Measurements from ENCODE around the gene SLCO3A1. TPM values are rescaled to one million over a fixed set of nuclear protein-coding genes. Genes with fewer than 3 reads are reported as not detected.

Gene SLCO3A1
- total RNA-seq, 1 experiment from 2014 or later, result 10.1 TPM

DNA sequence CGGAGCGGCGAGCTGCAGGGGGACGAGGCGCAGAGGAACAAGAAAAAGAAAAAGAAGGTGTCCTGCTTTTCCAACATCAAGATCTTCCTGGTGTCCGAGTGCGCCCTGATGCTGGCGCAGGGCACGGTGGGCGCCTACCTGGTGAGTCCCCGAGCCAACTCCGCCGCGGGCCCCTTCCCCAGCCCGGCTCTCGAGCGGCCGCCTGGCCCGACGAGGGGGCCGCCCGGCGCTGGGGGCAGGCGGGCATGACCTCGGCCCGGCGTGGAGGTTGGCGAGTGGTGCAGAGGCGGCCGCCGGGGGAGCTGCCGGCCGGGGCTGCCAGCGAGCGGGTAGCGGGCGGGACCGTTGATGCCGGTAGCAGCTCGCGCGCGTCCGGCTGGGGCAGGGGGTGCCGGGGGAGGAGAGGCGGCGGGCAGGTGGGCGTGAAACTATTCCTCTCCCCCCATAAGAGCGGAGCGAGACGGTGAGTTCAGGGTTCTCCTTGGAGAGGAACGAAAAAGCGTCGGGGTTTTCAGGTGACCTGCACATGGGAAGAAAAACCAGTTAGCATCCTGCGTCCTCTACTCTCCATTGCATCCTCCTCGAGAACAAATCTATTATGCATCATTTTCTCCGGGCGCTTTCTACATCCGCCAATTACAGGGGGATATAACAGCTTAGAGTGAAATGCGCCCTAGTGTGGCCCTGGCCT is 585 bp downstream of the SLCO3A1 start:
- no peaks in the 10 kb centered on the region for H3K27me3 Mint-ChIP-seq (ENCODE audit: insufficient read depth, unreplicated experiment)
- peak; percentile 29 for DNase-seq (ENCODE audit: unreplicated experiment)

DNA sequence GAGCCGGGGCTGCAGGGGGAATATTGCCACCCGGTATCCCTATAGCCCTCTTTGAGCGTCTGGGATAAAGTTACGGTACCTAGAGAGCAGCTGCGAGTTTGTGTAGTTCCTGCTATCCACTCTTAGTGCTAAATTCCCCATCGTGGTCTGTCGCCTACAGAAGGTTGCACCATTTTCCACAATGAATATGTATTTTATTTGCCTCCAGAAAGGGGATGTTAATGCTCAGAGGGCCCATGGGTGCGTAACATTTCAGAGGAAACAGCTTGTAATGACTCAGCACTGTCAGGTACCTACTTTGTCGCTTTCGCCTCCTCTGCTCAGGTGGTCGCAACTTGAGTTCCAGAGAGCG is 1.1 kb downstream of the SLCO3A1 start:
- POLR2A ChIA-PET, result interaction anchor here (0.6 to 5.4 kb wide), 12 partner anchors 10 to 223 kb away, joined by 3 to 81 read pairs (median 6); no protein-coding TSS in a partner anchor

More for the DNA sequence above, 585 bp downstream of the SLCO3A1 start:
- H3K4me1 Mint-ChIP-seq (ENCODE audit: insufficient read depth, unreplicated experiment), result peaks cover 42% of the 10 kb centered on the region
- H3K27ac Mint-ChIP-seq (ENCODE audit: low read depth, unreplicated experiment), result no peak overlapping the region
- H3K4me3 Mint-ChIP-seq (ENCODE audit: unreplicated experiment), result peak overlapping the region; percentile 75
- TF ChIP-seq, protein P1, sequence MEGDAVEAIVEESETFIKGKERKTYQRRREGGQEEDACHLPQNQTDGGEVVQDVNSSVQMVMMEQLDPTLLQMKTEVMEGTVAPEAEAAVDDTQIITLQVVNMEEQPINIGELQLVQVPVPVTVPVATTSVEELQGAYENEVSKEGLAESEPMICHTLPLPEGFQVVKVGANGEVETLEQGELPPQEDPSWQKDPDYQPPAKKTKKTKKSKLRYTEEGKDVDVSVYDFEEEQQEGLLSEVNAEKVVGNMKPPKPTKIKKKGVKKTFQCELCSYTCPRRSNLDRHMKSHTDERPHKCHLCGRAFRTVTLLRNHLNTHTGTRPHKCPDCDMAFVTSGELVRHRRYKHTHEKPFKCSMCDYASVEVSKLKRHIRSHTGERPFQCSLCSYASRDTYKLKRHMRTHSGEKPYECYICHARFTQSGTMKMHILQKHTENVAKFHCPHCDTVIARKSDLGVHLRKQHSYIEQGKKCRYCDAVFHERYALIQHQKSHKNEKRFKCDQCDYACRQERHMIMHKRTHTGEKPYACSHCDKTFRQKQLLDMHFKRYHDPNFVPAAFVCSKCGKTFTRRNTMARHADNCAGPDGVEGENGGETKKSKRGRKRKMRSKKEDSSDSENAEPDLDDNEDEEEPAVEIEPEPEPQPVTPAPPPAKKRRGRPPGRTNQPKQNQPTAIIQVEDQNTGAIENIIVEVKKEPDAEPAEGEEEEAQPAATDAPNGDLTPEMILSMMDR (IDR thresholded peaks at IDR 0.05; ENCODE audit: unreplicated experiment), result peak; percentile 34
- no TSS peak for BruUV-seq (replicated peaks)
- POLR2A ChIA-PET, result interaction anchor here (0.6 to 5.4 kb wide), 13 partner anchors 9 to 223 kb away, joined by 3 to 81 read pairs (median 5); no protein-coding TSS in a partner anchor
- CTCF ChIA-PET, result interaction anchor here (0.6 to 8.6 kb wide), 34 partner anchors 9 to 848 kb away, joined by 3 to 152 read pairs (median 4); no protein-coding TSS in a partner anchor
- intact Hi-C loops (cut with micrococcal nuclease), result loop anchor here (1.0 to 5.0 kb wide), 4 partner anchors 88 to 223 kb away; no protein-coding TSS in a partner anchor
- no peaks in the 10 kb centered on the region for H3K9me3 Mint-ChIP-seq (ENCODE audit: unreplicated experiment)
- H3K36me3 Mint-ChIP-seq (ENCODE audit: insufficient read depth, unreplicated experiment), result no peaks in the 10 kb centered on the region

DNA sequence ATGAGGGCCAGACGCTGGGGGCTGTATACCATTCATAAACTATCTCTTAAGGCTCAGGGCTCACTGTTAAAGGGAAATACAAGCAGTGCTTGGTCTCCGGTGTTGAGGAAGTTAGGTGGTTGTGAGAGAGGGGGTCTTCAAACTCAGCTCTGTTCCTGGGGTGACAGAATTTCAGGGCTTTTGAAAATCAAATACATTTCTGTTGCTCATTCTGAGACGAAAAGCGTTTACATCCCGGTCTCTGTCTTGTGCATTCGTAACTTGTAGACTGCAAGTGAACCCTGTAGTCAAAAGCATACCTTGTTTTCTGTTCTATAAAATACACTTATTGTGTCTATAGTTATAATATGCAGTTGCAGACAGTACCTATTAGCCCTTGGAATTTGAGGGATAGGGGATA is 1.7 kb downstream of the SLCO3A1 start:
- no peak for DNase-seq (ENCODE audit: unreplicated experiment)
- Mint-ChIP-seq H3K4me1 (ENCODE audit: insufficient read depth, unreplicated experiment) (peaks cover 37% of the 10 kb centered on the region), H3K27ac (ENCODE audit: low read depth, unreplicated experiment) (no peak overlapping the region), H3K4me3 (ENCODE audit: unreplicated experiment) (peak overlapping the region; percentile 75), H3K36me3 (ENCODE audit: insufficient read depth, unreplicated experiment) (no peaks in the 10 kb centered on the region), H3K27me3 (ENCODE audit: insufficient read depth, unreplicated experiment) (no peaks in the 10 kb centered on the region), H3K9me3 (ENCODE audit: unreplicated experiment) (no peaks in the 10 kb centered on the region)
- POLR2A ChIA-PET, result interaction anchor here (3.3 to 5.4 kb wide), 3 partner anchors 10 to 92 kb away, joined by 15 to 81 read pairs (median 35); no protein-coding TSS in a partner anchor
- BruUV-seq (replicated peaks), result no TSS peak
- CTCF ChIA-PET, result interaction anchor here (0.6 to 8.6 kb wide), 14 partner anchors 11 to 552 kb away, joined by 3 to 152 read pairs (median 4); no protein-coding TSS in a partner anchor
- intact Hi-C loops (cut with micrococcal nuclease), result no loop called here
- TF ChIP-seq, protein P1 (IDR thresholded peaks at IDR 0.05; ENCODE audit: unreplicated experiment), result no peak

More for the DNA sequence above, 1.1 kb downstream of the SLCO3A1 start:
- H3K9me3 Mint-ChIP-seq (ENCODE audit: unreplicated experiment), result no peaks in the 10 kb centered on the region
- intact Hi-C loops (cut with micrococcal nuclease), result loop anchor here (5.0 kb wide), 1 partner anchor 152 kb away; no protein-coding TSS in a partner anchor
- no peaks in the 10 kb centered on the region for H3K36me3 Mint-ChIP-seq (ENCODE audit: insufficient read depth, unreplicated experiment)
- H3K4me3 Mint-ChIP-seq (ENCODE audit: unreplicated experiment), result peak overlapping the region; percentile 75
- no peak overlapping the region for H3K27ac Mint-ChIP-seq (ENCODE audit: low read depth, unreplicated experiment)
- no TSS peak for BruUV-seq (replicated peaks)
- H3K4me1 Mint-ChIP-seq (ENCODE audit: insufficient read depth, unreplicated experiment), result peaks cover 39% of the 10 kb centered on the region
- H3K27me3 Mint-ChIP-seq (ENCODE audit: insufficient read depth, unreplicated experiment), result no peaks in the 10 kb centered on the region
- CTCF ChIA-PET, result interaction anchor here (0.6 to 8.6 kb wide), 29 partner anchors 9 to 849 kb away, joined by 3 to 152 read pairs (median 5); no protein-coding TSS in a partner anchor
- DNase-seq (ENCODE audit: unreplicated experiment), result peak; percentile 12
- TF ChIP-seq, protein P1 (IDR thresholded peaks at IDR 0.05; ENCODE audit: unreplicated experiment), result no peak
